ENCODE measurements around the gene MREG. TPM values are rescaled to one million over a fixed set of nuclear protein-coding genes. Genes with fewer than 3 reads are reported as not detected.
A peak's percentile ranks its signal among the peaks of the same experiment; 100 is the strongest.
"Not testable (repeated sequence)": the region's sequence is repeated elsewhere in the genome, so short reads cannot be mapped to it uniquely, and the experiment has no call there.

MREG gene
- total RNA-seq, 1 donor from 2014 or later, result 0.22 TPM

- Histone ChIP-seq H3K27ac (replicated peaks) (no peak overlapping the region), H3K27me3 (ENCODE audit: low read depth) (peaks cover 15% of the 10 kb centered on the region), H3K9me3 (replicated peaks) (no peaks in the 10 kb centered on the region), H3K4me1 (no peaks in the 10 kb centered on the region), H3K36me3 (no peaks in the 10 kb centered on the region), H3K4me3 (no peak overlapping the region)
- peak; percentile 97 for TF ChIP-seq CTCF (IDR thresholded peaks at IDR 0.05; ENCODE audit: borderline replicate concordance)
- peak; percentile 20 for DNase-seq
- intact Hi-C loops (cut with micrococcal nuclease), result loop anchor here (5.0 kb wide), 1 partner anchor 479 kb away; no protein-coding TSS in a partner anchor
Measured at GRCh38 chr2:215931256-215931903, 82.0 kb downstream of the MREG start.

GRCh38 chr2:215930505-215931253 lies 82.7 kb downstream of the MREG start:
- no peaks in the 10 kb centered on the region for H3K36me3 ChIP-seq
- no peaks in the 10 kb centered on the region for H3K4me1 ChIP-seq
- peaks cover 15% of the 10 kb centered on the region for H3K27me3 ChIP-seq (ENCODE audit: low read depth)
- H3K4me3 ChIP-seq, result no peak overlapping the region
- no peak overlapping the region for H3K27ac ChIP-seq (replicated peaks)
- intact Hi-C loops (cut with micrococcal nuclease), result loop anchor here (5.0 kb wide), 1 partner anchor 478 kb away; no protein-coding TSS in a partner anchor
- TF ChIP-seq CTCF (IDR thresholded peaks at IDR 0.05; ENCODE audit: borderline replicate concordance), result no peak
- H3K9me3 ChIP-seq (replicated peaks), result no peaks in the 10 kb centered on the region
- no peak for DNase-seq

GRCh38 chr2:215929602-215930335 lies 83.6 kb downstream of the MREG start:
- Histone ChIP-seq H3K36me3 (no peaks in the 10 kb centered on the region), H3K27me3 (ENCODE audit: low read depth) (peaks cover 15% of the 10 kb centered on the region), H3K27ac (replicated peaks) (no peak overlapping the region), H3K4me1 (no peaks in the 10 kb centered on the region), H3K4me3 (no peak overlapping the region), H3K9me3 (replicated peaks) (no peaks in the 10 kb centered on the region)
- no peak for DNase-seq
- intact Hi-C loops (cut with micrococcal nuclease), result loop anchor here (5.0 kb wide), 1 partner anchor 477 kb away; no protein-coding TSS in a partner anchor
- TF ChIP-seq CTCF (IDR thresholded peaks at IDR 0.05; ENCODE audit: borderline replicate concordance), result no peak

- Histone ChIP-seq H3K4me1 (no peaks in the 10 kb centered on the region), H3K27me3 (ENCODE audit: low read depth) (peaks cover 15% of the 10 kb centered on the region), H3K4me3 (no peak overlapping the region), H3K36me3 (no peaks in the 10 kb centered on the region), H3K27ac (replicated peaks) (no peak overlapping the region), H3K9me3 (replicated peaks) (no peaks in the 10 kb centered on the region)
- no peak for TF ChIP-seq CTCF (IDR thresholded peaks at IDR 0.05; ENCODE audit: borderline replicate concordance)
- no peak for DNase-seq
- intact Hi-C loops (cut with micrococcal nuclease), result no loop called here
Measured at GRCh38 chr2:215928086-215928485, 85.3 kb downstream of the MREG start.

- H3K4me1 ChIP-seq; H3K4me3 ChIP-seq; H3K9me3 ChIP-seq (replicated peaks); H3K27me3 ChIP-seq (ENCODE audit: low read depth); intact Hi-C loops (cut with micrococcal nuclease); H3K36me3 ChIP-seq; DNase-seq; H3K27ac ChIP-seq (replicated peaks): not testable (repeated sequence)
Measured at GRCh38 chr2:215926992-215927391, 86.4 kb downstream of the MREG start.

Data from left ventricle myocardium inferior (tissue), 1 donor.